HepG2 (cell line): ENCODE measurements around the gene TMEM233. TPM values are rescaled to one million over a fixed set of nuclear protein-coding genes. Genes with fewer than 3 reads are reported as not detected.

ENCODE experiments used
- FOXA3 ChIP-seq: IDR thresholded peaks from 2 replicates; pipeline ENCODE4 v1.6.1; 2016; ENCODE audit warnings: missing genetic modification reagents, missing compliant biosample characterization
- FOXK2 ChIP-seq: fragments of 450-650 bp; IDR thresholded peaks from 2 replicates; pipeline ENCODE4 v1.6.1; 2016
- HMG20B ChIP-seq: conservative IDR thresholded peaks from 2 replicates; pipeline ENCODE4 v1.6.1; 2016; ENCODE audit warnings: missing genetic modification reagents, missing compliant biosample characterization
- LCORL ChIP-seq, 2 experiments: fragments of 450-650 bp in 1 of 2; sonication (generic) in 1 of 2; formaldehyde crosslinking in 1 of 2; IDR thresholded peaks; 2 replicates each; pipeline versions ENCODE4 v1.5.0 to v1.6.1; 2017 to 2020; ENCODE audit warnings: antibody characterized with exemption in 1 of 2, missing genetic modification reagents in 1 of 2
- PAX8 ChIP-seq: sonication (generic); formaldehyde crosslinking; IDR thresholded peaks from 2 replicates; pipeline ENCODE4 v1.8.0; 2022; ENCODE audit warnings: mild to moderate bottlenecking, missing genetic modification reagents, borderline replicate concordance
- PHF5A ChIP-seq: IDR thresholded peaks from one replicate; pipeline ENCODE4 v1.6.1; 2018; ENCODE audit warnings: low read depth, missing genetic modification reagents; ENCODE audit not compliant: unreplicated experiment
- POLR2A ChIP-seq, 2 experiments: IDR thresholded peaks; 2 replicates each; pipeline ENCODE4 v1.6.1; 2011; ENCODE audit warnings: low read depth in 2 of 2, low read length in 2 of 2, mild to moderate bottlenecking in 1 of 2, moderate library complexity in 1 of 2; ENCODE audit not compliant: insufficient read depth in 1 of 2
- PPARG ChIP-seq: conservative IDR thresholded peaks from 2 replicates; pipeline ENCODE4 v1.6.1; 2016; ENCODE audit warnings: missing biosample characterization, missing genetic modification reagents
- RORA ChIP-seq: sonication (generic); formaldehyde crosslinking; IDR thresholded peaks from 2 replicates; pipeline ENCODE4 v1.5.0; 2020; ENCODE audit warnings: mild to moderate bottlenecking, missing genetic modification reagents, moderate library complexity
- SKI ChIP-seq: fragments of 450-650 bp; IDR thresholded peaks from one replicate; pipeline ENCODE4 v1.6.1; 2018; ENCODE audit warnings: mild to moderate bottlenecking; ENCODE audit not compliant: partially characterized antibody
- SMAD9 ChIP-seq: sonication (generic); formaldehyde crosslinking; IDR thresholded peaks from 2 replicates; pipeline ENCODE4 v1.5.1; 2020; ENCODE audit warnings: mild to moderate bottlenecking, missing genetic modification reagents
- ZBTB43 ChIP-seq: sonication (generic); formaldehyde crosslinking; conservative IDR thresholded peaks from 2 replicates; pipeline ENCODE4 v1.4.0; 2020; ENCODE audit warnings: missing genetic modification reagents
- ZFP36L1 ChIP-seq: sonication (generic); formaldehyde crosslinking; IDR thresholded peaks from 2 replicates; pipeline ENCODE4 v1.8.0; 2022; ENCODE audit warnings: mild to moderate bottlenecking, missing genetic modification reagents, moderate library complexity
- ZKSCAN8 ChIP-seq: IDR thresholded peaks from 2 replicates; pipeline ENCODE4 v1.6.1; 2016; ENCODE audit warnings: borderline replicate concordance, missing genetic modification reagents, missing compliant biosample characterization
- ZNF160 ChIP-seq: sonication (generic); formaldehyde crosslinking; IDR thresholded peaks from 2 replicates; pipeline ENCODE4 v1.8.0; 2022; ENCODE audit warnings: mild to moderate bottlenecking, inconsistent platforms, missing genetic modification reagents
- ZNF350 ChIP-seq: sonication (generic); formaldehyde crosslinking; IDR thresholded peaks from 2 replicates; pipeline ENCODE4 v1.4.0; 2020; ENCODE audit warnings: mild to moderate bottlenecking, low read depth, missing genetic modification reagents, borderline replicate concordance
- ZNF644 ChIP-seq: IDR thresholded peaks from 2 replicates; pipeline ENCODE4 v1.6.1; 2016; ENCODE audit warnings: low read depth
- ZNF749 ChIP-seq: sonication (generic); formaldehyde crosslinking; IDR thresholded peaks from 2 replicates; pipeline ENCODE4 v1.8.0; 2022; ENCODE audit warnings: mild to moderate bottlenecking, missing genetic modification reagents, moderate library complexity, borderline replicate concordance
- ZNF75D ChIP-seq: sonication (generic); formaldehyde crosslinking; IDR thresholded peaks from 2 replicates; pipeline ENCODE4 v1.8.1; 2023; ENCODE audit warnings: missing genetic modification reagents, mild to moderate bottlenecking, borderline replicate concordance
- ZNF839 ChIP-seq: sonication (generic); formaldehyde crosslinking; IDR thresholded peaks from 2 replicates; pipeline ENCODE4 v1.4.0; 2020; ENCODE audit warnings: missing genetic modification reagents, mild to moderate bottlenecking, borderline replicate concordance
- polyA plus RNA-seq, 8 experiments: library from polyadenylated mRNA; depleted of rRNA in 3 of 8; stranded (reverse) in 7 of 8; unstranded in 1 of 8; fragments of >200 nt; fragmentation: Illumina TruSeq in 4 of 8; extraction: Trizol in 4 of 8; gene quantifications; 2 replicates each; pipeline versions ENCODE4 v1.2.1 to v1.2.3, GENCODE V29; 2011 to 2016; ENCODE audit warnings: low read depth in 4 of 8, missing spikeins in 1 of 8, mixed read lengths in 1 of 8; ENCODE audit not compliant: insufficient read depth in 1 of 8
- total RNA-seq, 5 experiments: library from RNA; depleted of rRNA; stranded (reverse); fragments of >200 nt; fragmentation: Illumina TruSeq; extraction: Trizol; gene quantifications; 2 replicates each; pipeline ENCODE4 v1.2.3, GENCODE V29; 2016; ENCODE audit warnings: low read depth in 1 of 5
- TF ChIP-seq, protein P1 (sequence below): IDR thresholded peaks from 2 replicates; pipeline ENCODE4 v1.6.1; 2016
- TF ChIP-seq, protein P2 (sequence below): IDR thresholded peaks from 2 replicates; pipeline ENCODE4 v1.6.1; 2016; ENCODE audit warnings: mild to moderate bottlenecking
- TF ChIP-seq, protein P3 (sequence below): sonication (generic); formaldehyde crosslinking; IDR thresholded peaks from 2 replicates; pipeline ENCODE4 v1.5.0; 2020; ENCODE audit warnings: mild to moderate bottlenecking, missing genetic modification reagents, moderate library complexity
- TF ChIP-seq, protein P4 (sequence below): sonication (generic); formaldehyde crosslinking; IDR thresholded peaks from 2 replicates; pipeline ENCODE4 v1.5.0; 2020; ENCODE audit warnings: missing genetic modification reagents

The TMEM233 gene
- total and polyA plus RNA-seq, 2 of the 13 experiments (the other 11 are each of a cell fraction or from before 2014, with no cell fraction given), result 0.03 TPM; not detected in 1

DNA sequence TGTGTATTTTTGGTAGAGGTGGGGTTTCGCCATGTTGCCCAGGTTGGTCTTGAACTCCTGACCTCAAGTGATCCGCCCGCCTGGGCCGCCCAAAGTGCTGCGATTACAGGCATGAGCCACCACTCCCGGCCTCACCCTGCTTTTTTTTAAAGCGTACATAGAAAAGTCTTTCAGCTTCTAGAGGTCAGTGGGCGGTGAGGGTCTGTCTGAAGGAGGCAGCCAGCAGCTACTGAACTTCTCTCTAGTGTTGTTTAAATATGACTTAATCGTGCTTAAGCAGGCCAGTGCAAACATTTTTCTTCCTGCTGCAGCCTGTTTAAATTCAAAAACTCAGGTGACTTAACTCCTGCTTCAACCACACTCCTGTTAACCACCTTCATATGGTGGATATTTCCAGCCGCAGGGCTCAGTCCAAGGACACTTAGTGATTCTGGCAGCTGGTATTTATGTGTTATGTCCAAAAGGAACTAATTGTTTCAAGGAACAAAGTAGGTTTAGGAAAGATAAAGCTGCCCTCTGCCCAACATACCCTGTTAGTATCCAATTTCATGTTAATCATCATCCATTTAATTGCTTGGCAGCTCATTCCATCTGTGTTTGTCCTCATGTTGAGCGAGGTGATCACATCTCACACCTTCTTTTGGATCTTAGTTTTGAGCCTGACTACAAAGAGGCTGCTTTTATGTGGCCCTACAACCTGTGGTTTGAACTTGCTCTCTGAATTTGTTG lies 76.3 kb downstream of the TMEM233 start (continued):
- TF ChIP-seq, protein P1, sequence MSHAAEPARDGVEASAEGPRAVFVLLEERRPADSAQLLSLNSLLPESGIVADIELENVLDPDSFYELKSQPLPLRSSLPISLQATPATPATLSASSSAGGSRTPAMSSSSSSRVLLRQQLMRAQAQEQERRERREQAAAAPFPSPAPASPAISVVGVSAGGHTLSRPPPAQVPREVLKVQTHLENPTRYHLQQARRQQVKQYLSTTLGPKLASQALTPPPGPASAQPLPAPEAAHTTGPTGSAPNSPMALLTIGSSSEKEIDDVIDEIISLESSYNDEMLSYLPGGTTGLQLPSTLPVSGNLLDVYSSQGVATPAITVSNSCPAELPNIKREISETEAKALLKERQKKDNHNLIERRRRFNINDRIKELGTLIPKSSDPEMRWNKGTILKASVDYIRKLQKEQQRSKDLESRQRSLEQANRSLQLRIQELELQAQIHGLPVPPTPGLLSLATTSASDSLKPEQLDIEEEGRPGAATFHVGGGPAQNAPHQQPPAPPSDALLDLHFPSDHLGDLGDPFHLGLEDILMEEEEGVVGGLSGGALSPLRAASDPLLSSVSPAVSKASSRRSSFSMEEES (CRISPR knock-in tag), result 0 out of 2 replicates have a peak, but pooled peaks have one; percentile 15
- TF ChIP-seq ZKSCAN8 (CRISPR knock-in tag), result no peak
- TF ChIP-seq ZNF749 (CRISPR knock-in tag), result no peak
- TF ChIP-seq HMG20B (CRISPR knock-in tag), result no peak; the same call in 1 of the 2 replicates
- TF ChIP-seq LCORL (IDR thresholded peaks at IDR 0.05), result no peak
- TF ChIP-seq LCORL (CRISPR knock-in tag; IDR thresholded peaks at IDR 0.05), result peak; percentile 17; the same call in 1 of the 2 replicates
- TF ChIP-seq PPARG (CRISPR knock-in tag), result peak; percentile 86
- TF ChIP-seq ZNF160 (CRISPR knock-in tag), result no peak
- TF ChIP-seq ZNF75D, result no peak
- TF ChIP-seq, protein P2, sequence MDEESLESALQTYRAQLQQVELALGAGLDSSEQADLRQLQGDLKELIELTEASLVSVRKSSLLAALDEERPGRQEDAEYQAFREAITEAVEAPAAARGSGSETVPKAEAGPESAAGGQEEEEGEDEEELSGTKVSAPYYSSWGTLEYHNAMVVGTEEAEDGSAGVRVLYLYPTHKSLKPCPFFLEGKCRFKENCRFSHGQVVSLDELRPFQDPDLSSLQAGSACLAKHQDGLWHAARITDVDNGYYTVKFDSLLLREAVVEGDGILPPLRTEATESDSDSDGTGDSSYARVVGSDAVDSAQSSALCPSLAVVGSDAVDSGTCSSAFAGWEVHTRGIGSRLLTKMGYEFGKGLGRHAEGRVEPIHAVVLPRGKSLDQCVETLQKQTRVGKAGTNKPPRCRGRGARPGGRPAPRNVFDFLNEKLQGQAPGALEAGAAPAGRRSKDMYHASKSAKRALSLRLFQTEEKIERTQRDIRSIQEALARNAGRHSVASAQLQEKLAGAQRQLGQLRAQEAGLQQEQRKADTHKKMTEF (CRISPR knock-in tag), result peak; percentile 36; the same call in 1 of the 2 replicates
- no peak for TF ChIP-seq ZNF644 (CRISPR knock-in tag)
- TF ChIP-seq, protein P3, sequence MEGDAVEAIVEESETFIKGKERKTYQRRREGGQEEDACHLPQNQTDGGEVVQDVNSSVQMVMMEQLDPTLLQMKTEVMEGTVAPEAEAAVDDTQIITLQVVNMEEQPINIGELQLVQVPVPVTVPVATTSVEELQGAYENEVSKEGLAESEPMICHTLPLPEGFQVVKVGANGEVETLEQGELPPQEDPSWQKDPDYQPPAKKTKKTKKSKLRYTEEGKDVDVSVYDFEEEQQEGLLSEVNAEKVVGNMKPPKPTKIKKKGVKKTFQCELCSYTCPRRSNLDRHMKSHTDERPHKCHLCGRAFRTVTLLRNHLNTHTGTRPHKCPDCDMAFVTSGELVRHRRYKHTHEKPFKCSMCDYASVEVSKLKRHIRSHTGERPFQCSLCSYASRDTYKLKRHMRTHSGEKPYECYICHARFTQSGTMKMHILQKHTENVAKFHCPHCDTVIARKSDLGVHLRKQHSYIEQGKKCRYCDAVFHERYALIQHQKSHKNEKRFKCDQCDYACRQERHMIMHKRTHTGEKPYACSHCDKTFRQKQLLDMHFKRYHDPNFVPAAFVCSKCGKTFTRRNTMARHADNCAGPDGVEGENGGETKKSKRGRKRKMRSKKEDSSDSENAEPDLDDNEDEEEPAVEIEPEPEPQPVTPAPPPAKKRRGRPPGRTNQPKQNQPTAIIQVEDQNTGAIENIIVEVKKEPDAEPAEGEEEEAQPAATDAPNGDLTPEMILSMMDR (CRISPR knock-in tag), result 0 out of 2 replicates have a peak, but pooled peaks have one; percentile 12
- no peak for TF ChIP-seq ZNF839
- TF ChIP-seq SKI, result no peak
- TF ChIP-seq, protein P4, sequence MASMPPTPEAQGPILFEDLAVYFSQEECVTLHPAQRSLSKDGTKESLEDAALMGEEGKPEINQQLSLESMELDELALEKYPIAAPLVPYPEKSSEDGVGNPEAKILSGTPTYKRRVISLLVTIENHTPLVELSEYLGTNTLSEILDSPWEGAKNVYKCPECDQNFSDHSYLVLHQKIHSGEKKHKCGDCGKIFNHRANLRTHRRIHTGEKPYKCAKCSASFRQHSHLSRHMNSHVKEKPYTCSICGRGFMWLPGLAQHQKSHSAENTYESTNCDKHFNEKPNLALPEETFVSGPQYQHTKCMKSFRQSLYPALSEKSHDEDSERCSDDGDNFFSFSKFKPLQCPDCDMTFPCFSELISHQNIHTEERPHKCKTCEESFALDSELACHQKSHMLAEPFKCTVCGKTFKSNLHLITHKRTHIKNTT (CRISPR knock-in tag), result no peak
- no peak for TF ChIP-seq ZNF350 (CRISPR knock-in tag)
- TF ChIP-seq ZBTB43 (CRISPR knock-in tag), result no peak
- no peak for TF ChIP-seq PAX8 (CRISPR knock-in tag)
- 0 out of 2 replicates have a peak, but pooled peaks have one; percentile 27 for TF ChIP-seq FOXA3 (CRISPR knock-in tag)
- TF ChIP-seq POLR2A (IDR thresholded peaks at IDR 0.05; ENCODE audit: insufficient read depth in 1 of 2, low read depth in 2 of 2, low read length in 2 of 2), result peak in 1 of 2 experiments; percentile 36; a peak in 1 of 4 replicates
- TF ChIP-seq SMAD9 (CRISPR knock-in tag), result no peak
- TF ChIP-seq FOXK2, result no peak
- no peak for TF ChIP-seq RORA (CRISPR knock-in tag)
- no peak for TF ChIP-seq ZFP36L1
- TF ChIP-seq PHF5A (CRISPR knock-in tag), result no peak
